Neutrophil (primary cell): Measurements from ENCODE around the gene DYNC1I1.

Experiments used
- H3K27ac ChIP-seq: fragments of 200-600 bp; sonication (generic); 2 replicates; pipeline ENCODE4 v1.5.1; 2016; ENCODE audit warnings: mild to moderate bottlenecking, moderate library complexity
- H3K27me3 ChIP-seq: fragments of 200-600 bp; sonication (generic); 2 replicates; pipeline ENCODE4 v1.6.0; 2016; ENCODE audit warnings: mild to moderate bottlenecking
- H3K36me3 ChIP-seq: fragments of 200-600 bp; sonication (generic); 2 replicates; pipeline ENCODE4 v1.5.1; 2017
- H3K4me1 ChIP-seq, 2 experiments: fragments of 200-600 bp in 1 of 2; sonication (generic) in 1 of 2; 1 replicate in 1 of 2; 2 replicates in 1 of 2; pipeline versions ENCODE4 v1.5.1 to v1.6.1; 2013 to 2016; ENCODE audit warnings: low read depth in 1 of 2, low read length in 1 of 2, mild to moderate bottlenecking in 1 of 2, moderate library complexity in 1 of 2; ENCODE audit not compliant: control insufficient read depth in 1 of 2, insufficient read depth in 1 of 2
- H3K4me3 ChIP-seq, 2 experiments: fragments of 200-600 bp in 1 of 2; sonication (generic) in 1 of 2; 1 replicate in 1 of 2; 2 replicates in 1 of 2; pipeline ENCODE4 v1.5.1; 2013 to 2016; ENCODE audit warnings: low read depth in 1 of 2, low read length in 1 of 2, mild to moderate bottlenecking in 1 of 2, moderate library complexity in 1 of 2
- H3K9me3 ChIP-seq: fragments of 200-600 bp; sonication (generic); 2 replicates; pipeline ENCODE4 v1.5.1; 2016
- TF ChIP-seq, protein P1 (sequence below): fragments of 200-600 bp; sonication (generic); IDR thresholded peaks from 2 replicates; pipeline ENCODE4 v1.5.1; 2016; ENCODE audit warnings: antibody characterized with exemption

The DYNC1I1 gene

DNA sequence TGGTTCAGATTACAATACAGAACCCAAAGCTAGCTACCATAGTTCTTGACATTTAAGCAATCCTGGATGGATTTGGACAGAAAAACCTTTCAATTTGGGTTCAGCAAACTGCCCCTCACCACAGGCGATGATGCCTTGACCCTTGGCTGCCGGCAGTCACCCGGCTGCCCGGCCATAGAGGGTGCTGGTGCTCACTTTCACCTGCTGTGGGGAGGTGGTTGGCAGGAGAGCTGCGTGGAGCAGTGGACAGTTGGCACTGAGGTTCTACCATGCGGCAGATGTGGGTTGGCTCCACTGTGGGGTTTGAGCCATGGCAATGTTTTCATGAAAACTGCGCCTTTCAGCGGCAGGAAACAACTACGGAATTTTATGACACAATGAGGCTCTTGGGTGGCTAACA is 99.5 kb downstream of the DYNC1I1 start:
- TF ChIP-seq, protein P1, sequence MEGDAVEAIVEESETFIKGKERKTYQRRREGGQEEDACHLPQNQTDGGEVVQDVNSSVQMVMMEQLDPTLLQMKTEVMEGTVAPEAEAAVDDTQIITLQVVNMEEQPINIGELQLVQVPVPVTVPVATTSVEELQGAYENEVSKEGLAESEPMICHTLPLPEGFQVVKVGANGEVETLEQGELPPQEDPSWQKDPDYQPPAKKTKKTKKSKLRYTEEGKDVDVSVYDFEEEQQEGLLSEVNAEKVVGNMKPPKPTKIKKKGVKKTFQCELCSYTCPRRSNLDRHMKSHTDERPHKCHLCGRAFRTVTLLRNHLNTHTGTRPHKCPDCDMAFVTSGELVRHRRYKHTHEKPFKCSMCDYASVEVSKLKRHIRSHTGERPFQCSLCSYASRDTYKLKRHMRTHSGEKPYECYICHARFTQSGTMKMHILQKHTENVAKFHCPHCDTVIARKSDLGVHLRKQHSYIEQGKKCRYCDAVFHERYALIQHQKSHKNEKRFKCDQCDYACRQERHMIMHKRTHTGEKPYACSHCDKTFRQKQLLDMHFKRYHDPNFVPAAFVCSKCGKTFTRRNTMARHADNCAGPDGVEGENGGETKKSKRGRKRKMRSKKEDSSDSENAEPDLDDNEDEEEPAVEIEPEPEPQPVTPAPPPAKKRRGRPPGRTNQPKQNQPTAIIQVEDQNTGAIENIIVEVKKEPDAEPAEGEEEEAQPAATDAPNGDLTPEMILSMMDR: no peak
- Histone ChIP-seq H3K36me3 (no peaks in the 10 kb centered on the region), H3K4me1 (no peaks in the 10 kb centered on the region), H3K27ac (no peak overlapping the region), H3K9me3 (no peaks in the 10 kb centered on the region), H3K4me3 (no peak overlapping the region), H3K27me3 (no peaks in the 10 kb centered on the region)

DNA sequence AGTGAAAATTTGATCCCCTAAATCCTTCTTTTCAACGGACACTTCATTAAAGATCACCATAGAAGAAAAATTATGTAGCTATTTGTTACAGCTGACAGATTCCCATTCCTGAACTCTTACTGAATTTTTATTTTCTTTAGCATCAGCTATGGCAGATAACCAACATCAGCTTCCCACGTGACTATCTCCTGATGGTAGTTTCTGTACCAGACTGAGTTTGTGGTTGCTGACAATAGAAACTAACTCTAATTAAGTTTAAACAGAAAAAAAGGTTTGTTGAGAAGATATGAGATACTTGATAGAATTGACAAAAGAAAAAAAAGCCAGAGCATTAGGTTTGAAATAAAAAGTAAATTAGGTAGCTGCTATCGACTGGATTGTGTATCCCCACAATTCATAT is 101.8 kb downstream of the DYNC1I1 start:
- no peaks in the 10 kb centered on the region for H3K36me3 ChIP-seq
- H3K4me3 ChIP-seq: no peak overlapping the region
- H3K27ac ChIP-seq: no peak overlapping the region
- TF ChIP-seq, protein P1: no peak
- H3K4me1 ChIP-seq: no peaks in the 10 kb centered on the region
- H3K27me3 ChIP-seq: no peaks in the 10 kb centered on the region
- H3K9me3 ChIP-seq: no peaks in the 10 kb centered on the region

DNA sequence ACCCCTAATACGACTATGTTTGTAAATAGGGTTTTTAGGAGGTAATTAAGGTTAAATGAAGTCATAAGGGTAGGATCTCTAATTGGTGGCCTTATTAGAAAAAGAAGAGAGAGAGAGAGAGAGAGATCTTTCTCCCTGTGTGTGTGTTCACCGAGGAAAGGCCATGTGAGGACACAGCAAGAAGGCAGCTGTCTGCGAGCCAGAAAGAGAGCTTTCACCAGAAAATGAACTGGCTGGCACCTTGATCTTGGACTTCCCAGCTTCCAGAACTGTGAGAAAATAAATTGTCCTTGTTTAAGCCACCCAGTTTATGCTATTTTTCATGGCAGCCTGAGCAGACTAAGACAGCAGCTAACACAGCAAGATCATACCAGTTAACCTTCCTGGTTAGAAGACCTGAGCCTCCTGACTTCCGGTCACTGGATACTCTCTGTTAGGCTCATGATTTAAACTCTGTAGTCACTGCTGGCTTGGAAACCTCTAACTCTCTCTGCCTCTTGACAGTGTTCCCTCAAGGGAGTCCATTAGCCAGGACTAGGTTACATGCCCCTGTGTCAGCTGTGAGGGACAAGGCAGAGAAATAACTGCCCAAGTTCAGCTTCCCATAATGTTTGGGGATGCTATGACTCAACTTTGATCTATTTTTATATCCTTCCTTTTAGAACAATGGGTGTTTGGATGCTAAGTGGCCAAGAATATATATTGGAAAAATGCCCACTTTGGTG is 102.3 kb downstream of the DYNC1I1 start:
- Histone ChIP-seq H3K27ac (no peak overlapping the region), H3K4me1 (no peaks in the 10 kb centered on the region), H3K36me3 (no peaks in the 10 kb centered on the region), H3K27me3 (no peaks in the 10 kb centered on the region), H3K4me3 (no peak overlapping the region), H3K9me3 (no peaks in the 10 kb centered on the region)
- TF ChIP-seq, protein P1: no peak

GRCh38 chr7:95875519-95875918 is 103.2 kb downstream of the DYNC1I1 start:
- Histone ChIP-seq H3K27me3 (no peaks in the 10 kb centered on the region), H3K4me3 (no peak overlapping the region), H3K4me1 (no peaks in the 10 kb centered on the region), H3K36me3 (no peaks in the 10 kb centered on the region), H3K9me3 (no peaks in the 10 kb centered on the region), H3K27ac (no peak overlapping the region)
- TF ChIP-seq, protein P1: no peak

- H3K4me3 ChIP-seq: no peak overlapping the region
- no peak overlapping the region for H3K27ac ChIP-seq
- no peaks in the 10 kb centered on the region for H3K36me3 ChIP-seq
- H3K9me3 ChIP-seq: no peaks in the 10 kb centered on the region
- H3K4me1 ChIP-seq: no peaks in the 10 kb centered on the region
- TF ChIP-seq, protein P1: no peak
- H3K27me3 ChIP-seq: no peaks in the 10 kb centered on the region
These were observed 106.3 kb downstream of the DYNC1I1 start for GRCh38 chr7:95878677-95879076.
